A673 (cell line): ENCODE data around the gene MRPS5. TPM values are rescaled to one million over a fixed set of nuclear protein-coding genes. Genes with fewer than 3 reads are reported as not detected.

Experiments
- BruUV-seq: library from RNA; stranded (reverse); fragments of 400-500 nt; replicated peaks from 2 replicates; lab custom pipeline; 2021; lab: Mats Ljungman, UMichigan
- CTCF ChIA-PET: fragments of 300-600 bp; sonication (Branson Sonifier 250); formaldehyde crosslinking; loops from one replicate; lab custom pipeline; 2022; ENCODE audit warnings: antibody characterized with exemption; lab: Charles Lee
- POLR2A ChIA-PET: fragments of 300-600 bp; sonication (Branson Sonifier 250); formaldehyde crosslinking; loops from one replicate; lab custom pipeline; 2022; ENCODE audit warnings: antibody characterized with exemption; ENCODE audit not compliant: low non-redundant PET; lab: Charles Lee
- DNase-seq: peaks from one replicate; pipeline ENCODE4 v3.0.0-alpha.2; 2015; ENCODE audit warnings: low spot score
- H3K27ac ChIP-seq: fragments of 200-600 bp; sonication (generic); 2 replicates; pipeline ENCODE4 v1.5.1; 2016; ENCODE audit warnings: mixed run types, low read depth, mild to moderate bottlenecking, mixed read lengths, antibody characterized with exemption, low read length; ENCODE audit not compliant: poor library complexity, severe bottlenecking
- H3K27me3 ChIP-seq: fragments of 200-600 bp; sonication (generic); replicated peaks from 2 replicates; pipeline ENCODE4 v1.6.1; 2017; ENCODE audit warnings: mixed run types, low read depth, mild to moderate bottlenecking, mixed read lengths, antibody characterized with exemption, low read length; ENCODE audit not compliant: insufficient read depth, poor library complexity
- H3K36me3 ChIP-seq: fragments of 200-600 bp; sonication (generic); 2 replicates; pipeline ENCODE4 v1.6.1; 2016; ENCODE audit warnings: mixed run types, mild to moderate bottlenecking, mixed read lengths, antibody characterized with exemption, low read length; ENCODE audit not compliant: insufficient read depth, poor library complexity, severe bottlenecking
- H3K4me1 ChIP-seq: fragments of 200-600 bp; sonication (generic); 2 replicates; pipeline ENCODE4 v1.6.1; 2017; ENCODE audit warnings: mixed run types, mild to moderate bottlenecking, mixed read lengths, antibody characterized with exemption, low read length; ENCODE audit not compliant: insufficient read depth, poor library complexity, severe bottlenecking
- H3K4me3 ChIP-seq: fragments of 200-600 bp; sonication (generic); 2 replicates; pipeline ENCODE4 v1.5.1; 2016; ENCODE audit warnings: low read depth, mixed run types, mild to moderate bottlenecking, mixed read lengths, low read length; ENCODE audit not compliant: poor library complexity, severe bottlenecking
- H3K9me3 ChIP-seq: fragments of 200-600 bp; sonication (generic); 2 replicates; pipeline ENCODE4 v1.6.1; 2016; ENCODE audit warnings: mixed run types, low read depth, mild to moderate bottlenecking, mixed read lengths, antibody characterized with exemption, low read length; ENCODE audit not compliant: poor library complexity, severe bottlenecking
- CTCF ChIP-seq: fragments of 300-800, 200-600 bp; sonication (generic); conservative IDR thresholded peaks from 2 replicates; pipeline ENCODE4 v1.5.1; 2017; ENCODE audit warnings: low read depth, mild to moderate bottlenecking, antibody characterized with exemption, low read length, moderate library complexity, mixed read lengths
- EZH2 ChIP-seq: fragments of 200-600 bp; sonication (generic); IDR thresholded peaks from 2 replicates; pipeline ENCODE4 v1.6.1; 2017; ENCODE audit warnings: borderline replicate concordance, low read depth, mild to moderate bottlenecking, mixed read lengths, antibody characterized with exemption, low read length; ENCODE audit not compliant: poor library complexity, severe bottlenecking
- intact Hi-C: fragments of 100-400 bp; cut with micrococcal nuclease; formaldehyde crosslinking; loops from one replicate; pipeline ENCODE4 v1.10.0; 2022; ENCODE audit not compliant: unreplicated experiment
- total RNA-seq: library from RNA; stranded (reverse); gene quantifications from 2 replicates; pipeline ENCODE4 v1.2.3, GENCODE V29; 2021

Gene MRPS5
- total RNA-seq, 1 experiment from 2014 or later, result 103 TPM

- TF ChIP-seq EZH2 (no peak), CTCF (no peak)
- no peaks in the 10 kb centered on the region for H3K4me1 ChIP-seq
- no peak overlapping the region for H3K27ac ChIP-seq
- H3K9me3 ChIP-seq, result no peaks in the 10 kb centered on the region
- H3K4me3 ChIP-seq, result no peak overlapping the region
- H3K36me3 ChIP-seq, result no peaks in the 10 kb centered on the region
- no peak for DNase-seq
- POLR2A ChIA-PET, result no interaction called here
- H3K27me3 ChIP-seq, result no peaks in the 10 kb centered on the region
- BruUV-seq, result no TSS peak
- intact Hi-C loops, result no loop called here
- CTCF ChIA-PET, result no interaction called here
Measured at GRCh38 chr2:95061601-95062183, 59.9 kb downstream of the MRPS5 start.

GRCh38 chr2:95061119-95061512 lies 60.5 kb downstream of the MRPS5 start:
- DNase-seq, result no peak
- TF ChIP-seq EZH2 (no peak), CTCF (no peak)
- Histone ChIP-seq H3K27ac (no peak overlapping the region), H3K4me3 (no peak overlapping the region), H3K27me3 (peaks cover 1% of the 10 kb centered on the region), H3K4me1 (no peaks in the 10 kb centered on the region), H3K36me3 (no peaks in the 10 kb centered on the region), H3K9me3 (no peaks in the 10 kb centered on the region)
- intact Hi-C loops, result no loop called here
- CTCF ChIA-PET, result no interaction called here
- POLR2A ChIA-PET, result no interaction called here
- no TSS peak for BruUV-seq

GRCh38 chr2:95060446-95061118 lies 61.0 kb downstream of the MRPS5 start:
- Histone ChIP-seq H3K4me3 (no peak overlapping the region), H3K9me3 (no peaks in the 10 kb centered on the region), H3K27me3 (peaks cover 2% of the 10 kb centered on the region), H3K27ac (no peak overlapping the region), H3K36me3 (no peaks in the 10 kb centered on the region), H3K4me1 (no peaks in the 10 kb centered on the region)
- no peak for TF ChIP-seq CTCF
- no peak for TF ChIP-seq EZH2
- BruUV-seq, result no TSS peak
- POLR2A ChIA-PET, result no interaction called here
- no peak for DNase-seq
- intact Hi-C loops, result no loop called here
- CTCF ChIA-PET, result no interaction called here
